HCT116 (cell line): Measurements from ENCODE around the gene TACC3. TPM values are rescaled to one million over a fixed set of nuclear protein-coding genes. Genes with fewer than 3 reads are reported as not detected.

Experiments used
- ATAC-seq: fragments of 200-7000 bp; cut with Tn5 transposase; 2 replicates; pipeline ENCODE4 v1.9.1; 2020; ENCODE audit warnings: mild to moderate bottlenecking, moderate library complexity
- BruUV-seq: library from RNA; stranded (reverse); fragments of 400-500 nt; replicated peaks from 2 replicates; lab custom pipeline; 2021; lab: Mats Ljungman, UMichigan
- CTCF ChIA-PET: fragments of 300-600 bp; sonication (Branson Sonifier 250); formaldehyde crosslinking; loops from one replicate; lab custom pipeline; 2021; ENCODE audit warnings: antibody characterized with exemption; lab: Charles Lee
- POLR2A ChIA-PET: fragments of 300-600, 350-600 bp; sonication (Branson Sonifier 250); formaldehyde crosslinking; loops from one replicate; lab custom pipeline; 2021; ENCODE audit warnings: antibody characterized with exemption; lab: Charles Lee
- RAD21 ChIA-PET, 2 experiments: fragments of 300-600 bp; sonication (Branson Sonifier 250); formaldehyde crosslinking; loops; one replicate each; lab custom pipeline; 2023; ENCODE audit warnings: low total read pairs in 2 of 2; ENCODE audit not compliant: uncharacterized antibody in 2 of 2, unreplicated experiment in 2 of 2, low non-redundant PET in 1 of 2; lab: Charles Lee
- DNase-seq: peaks from one replicate; pipeline ENCODE4 v3.0.0-alpha.2; 2010; ENCODE audit warnings: low read depth, low spot score
- H2AFZ ChIP-seq: fragments of 200-600 bp; shearing (Covaris generic), sonication (generic); 2 replicates; pipeline ENCODE4 v1.6.1; 2017; ENCODE audit warnings: low read depth, mixed run types, mixed read lengths, antibody characterized with exemption, low read length; ENCODE audit not compliant: poor library complexity, severe bottlenecking
- H3K27ac ChIP-seq: 2 replicates; pipeline ENCODE4 v1.5.1; 2012; ENCODE audit warnings: low read depth, low read length
- H3K27me3 ChIP-seq: fragments of 200-600 bp; sonication (generic); 2 replicates; pipeline ENCODE4 v1.6.1; 2016; ENCODE audit warnings: mixed run types, low read length, mixed read lengths; ENCODE audit not compliant: insufficient read depth
- H3K36me3 ChIP-seq, 2 experiments: fragments of 200-500 bp in 1 of 2; fragments of 200-600 bp in 1 of 2; sonication (Bioruptor generic) in 1 of 2; sonication (generic) in 1 of 2; 2 replicates each; pipeline versions ENCODE4 v1.5.1 to v1.6.1; 2014 to 2016; ENCODE audit warnings: low read length in 2 of 2, inconsistent platforms in 1 of 2, mixed read lengths in 1 of 2, mixed run types in 1 of 2; ENCODE audit not compliant: insufficient read depth in 2 of 2, control insufficient read depth in 1 of 2
- H3K4me1 ChIP-seq, 2 experiments: fragments of 200-600 bp in 1 of 2; sonication (generic) in 1 of 2; 2 replicates each; pipeline versions ENCODE4 v1.5.1 to v1.6.1; 2012 to 2017; ENCODE audit warnings: low read length in 2 of 2, inconsistent platforms in 1 of 2, mild to moderate bottlenecking in 1 of 2, mixed read lengths in 1 of 2, mixed run types in 1 of 2, moderate library complexity in 1 of 2; ENCODE audit not compliant: insufficient read depth in 2 of 2, control insufficient read depth in 1 of 2
- H3K4me2 ChIP-seq: fragments of 200-600 bp; sonication (generic); 2 replicates; pipeline ENCODE4 v1.6.1; 2017; ENCODE audit warnings: mixed run types, low read length, mixed read lengths
- H3K4me3 ChIP-seq, 2 experiments: fragments of 200-600 bp in 1 of 2; sonication (generic) in 1 of 2; replicated peaks in 1 of 2; 2 replicates each; pipeline ENCODE4 v1.5.1; 2011 to 2016; ENCODE audit warnings: low read length in 2 of 2, control low read depth in 1 of 2, low read depth in 1 of 2, mild to moderate bottlenecking in 1 of 2, mixed read lengths in 1 of 2, mixed run types in 1 of 2
- H3K79me2 ChIP-seq: fragments of 200-600 bp; sonication (generic); 2 replicates; pipeline ENCODE4 v1.6.1; 2017; ENCODE audit warnings: mild to moderate bottlenecking, mixed run types, low read length, moderate library complexity, mixed read lengths; ENCODE audit not compliant: insufficient read depth
- H3K9ac ChIP-seq: fragments of 200-600 bp; sonication (generic); 2 replicates; pipeline ENCODE4 v1.6.1; 2016; ENCODE audit warnings: low read length, mixed read lengths
- H3K9me2 ChIP-seq: fragments of 200-600 bp; sonication (generic), shearing (Covaris generic); 2 replicates; pipeline ENCODE4 v1.6.1; 2017; ENCODE audit warnings: mixed run types, mild to moderate bottlenecking, moderate library complexity; ENCODE audit not compliant: insufficient read depth
- H3K9me3 ChIP-seq, 2 experiments: fragments of 200-500 bp in 1 of 2; fragments of 200-600 bp in 1 of 2; sonication (Bioruptor generic) in 1 of 2; sonication (generic) in 1 of 2; 2 replicates each; pipeline ENCODE4 v1.6.1; 2014 to 2017; ENCODE audit warnings: low read length in 2 of 2, mixed read lengths in 2 of 2, inconsistent platforms in 1 of 2, low read depth in 1 of 2, mild to moderate bottlenecking in 1 of 2, mixed run types in 1 of 2, moderate library complexity in 1 of 2; ENCODE audit not compliant: control insufficient read depth in 1 of 2, insufficient read depth in 1 of 2
- H4K20me1 ChIP-seq: fragments of 200-600 bp; sonication (generic), shearing (Covaris generic); 2 replicates; pipeline ENCODE4 v1.6.1; 2017; ENCODE audit warnings: mixed run types, mild to moderate bottlenecking, moderate library complexity; ENCODE audit not compliant: insufficient read depth
- ATF3 ChIP-seq: IDR thresholded peaks from 2 replicates; pipeline ENCODE4 v1.6.1; 2012
- CBX3 ChIP-seq: IDR thresholded peaks from 2 replicates; pipeline ENCODE4 v1.6.1; 2012; ENCODE audit warnings: low read depth
- CEBPB ChIP-seq: IDR thresholded peaks from 2 replicates; pipeline ENCODE4 v1.6.1; 2012; ENCODE audit warnings: low read depth
- EGR1 ChIP-seq: IDR thresholded peaks from 2 replicates; pipeline ENCODE4 v1.6.1; 2012; ENCODE audit warnings: low read depth
- ELF1 ChIP-seq: IDR thresholded peaks from 2 replicates; pipeline ENCODE4 v1.6.1; 2012; ENCODE audit warnings: low read depth, borderline replicate concordance
- EZH2phosphoT487 ChIP-seq: fragments of 200-600 bp; IDR thresholded peaks from 2 replicates; pipeline ENCODE4 v1.6.1; 2018; ENCODE audit warnings: antibody characterized with exemption, borderline replicate concordance
- FOSL1 ChIP-seq: IDR thresholded peaks from 2 replicates; pipeline ENCODE4 v1.6.1; 2012; ENCODE audit warnings: low read depth
- POLR2A ChIP-seq: IDR thresholded peaks from 2 replicates; pipeline ENCODE4 v1.7.0; 2011; ENCODE audit warnings: borderline replicate concordance; ENCODE audit not compliant: insufficient read depth, insufficient read length; ENCODE audit errors: extremely low read depth
- REST ChIP-seq: IDR thresholded peaks from 2 replicates; pipeline ENCODE4 v1.6.1; 2012; ENCODE audit warnings: low read depth
- SIN3A ChIP-seq: IDR thresholded peaks from 2 replicates; pipeline ENCODE4 v1.6.1; 2012; ENCODE audit warnings: low read depth
- TCF7L2 ChIP-seq: IDR thresholded peaks from 2 replicates; pipeline ENCODE4 v1.7.0; 2011; ENCODE audit warnings: borderline replicate concordance, inconsistent platforms; ENCODE audit not compliant: insufficient read depth, insufficient read length; ENCODE audit errors: extremely low read depth
- ZBTB33 ChIP-seq: IDR thresholded peaks from 2 replicates; pipeline ENCODE4 v1.6.1; 2011; ENCODE audit warnings: mild to moderate bottlenecking, low read length, moderate library complexity; ENCODE audit not compliant: insufficient replicate concordance; ENCODE audit errors: extremely low read depth
- ZFX ChIP-seq: fragments of 450-650 bp; IDR thresholded peaks from 2 replicates; pipeline ENCODE4 v1.6.1; 2017
- ZNF274 ChIP-seq: fragments of 200-500 bp; sonication (Bioruptor generic); IDR thresholded peaks from 2 replicates; pipeline ENCODE4 v1.6.1; 2014; ENCODE audit warnings: mild to moderate bottlenecking, low read depth, low read length, inconsistent platforms
- intact Hi-C: fragments of 100-400 bp; cut with micrococcal nuclease; formaldehyde crosslinking; loops from 2 replicates; pipeline ENCODE4 v1.10.0; 2022
- total RNA-seq: library from RNA; stranded (reverse); gene quantifications from one replicate; pipeline ENCODE4 v1.2.1, GENCODE V29; 2021; ENCODE audit not compliant: unreplicated experiment

Gene TACC3
- total RNA-seq, 1 experiment from 2014 or later = 106 TPM

GRCh38 chr4:1705732-1706131 is 15.6 kb upstream of the TACC3 start:
- Histone ChIP-seq H4K20me1 (peaks cover 42% of the 10 kb centered on the region; the same call in 1 of the 2 replicates), H3K27me3 (no peaks in the 10 kb centered on the region), H3K36me3 (peaks cover 27 to 64% of the 10 kb centered on the region in 2 experiments), H3K9me2 (no peaks in the 10 kb centered on the region), H3K27ac (no peak overlapping the region), H3K4me1 (peaks cover 5 to 14% of the 10 kb centered on the region in 2 experiments; a peak in 3 of 4 replicates), H3K79me2 (peaks cover 97% of the 10 kb centered on the region), H3K9ac (no peak overlapping the region), H3K9me3 (no peaks in the 10 kb centered on the region), H3K4me2 (no peak overlapping the region), H2AFZ (no peak overlapping the region), H3K4me3 (no peak overlapping the region)
- intact Hi-C loops = no loop called here
- ChIA-PET RAD21 (no interaction called here), CTCF (no interaction called here), POLR2A (no interaction called here)
- DNase-seq = no peak
- no peak for TF ChIP-seq TCF7L2
- no peak for TF ChIP-seq ELF1
- TF ChIP-seq REST = no peak
- TF ChIP-seq POLR2A = no peak
- no peak for ATAC-seq
- no TSS peak for BruUV-seq

- H3K9ac ChIP-seq = no peak overlapping the region
- peaks cover 25 to 62% of the 10 kb centered on the region in 2 experiments for H3K36me3 ChIP-seq
- no TSS peak for BruUV-seq
- peaks cover 97% of the 10 kb centered on the region for H3K79me2 ChIP-seq
- POLR2A ChIA-PET = interaction anchor here (0.6 kb wide), 1 partner anchor 9 kb away, joined by 4 read pairs; no protein-coding TSS in a partner anchor
- intact Hi-C loops = no loop called here
- TF ChIP-seq EGR1 (no peak), CBX3 (no peak), ATF3 (no peak), POLR2A (no peak), TCF7L2 (no peak), CEBPB (no peak), SIN3A (no peak), ZNF274 (no peak), ZBTB33 (no peak), FOSL1 (no peak), EZH2phosphoT487 (no peak), ZFX (no peak)
- no peak overlapping the region for H3K4me2 ChIP-seq
- H3K9me3 ChIP-seq = no peaks in the 10 kb centered on the region
- peaks cover 6 to 19% of the 10 kb centered on the region in 2 experiments; a peak in 3 of 4 replicates for H3K4me1 ChIP-seq
- ATAC-seq (no peak), DNase-seq (no peak)
- H3K27me3 ChIP-seq = no peaks in the 10 kb centered on the region
- CTCF ChIA-PET = no interaction called here
- H2AFZ ChIP-seq = no peak overlapping the region
- H3K27ac ChIP-seq = no peak overlapping the region
- no peak overlapping the region for H3K4me3 ChIP-seq
- RAD21 ChIA-PET = no interaction called here
- H4K20me1 ChIP-seq = peaks cover 42% of the 10 kb centered on the region; the same call in 1 of the 2 replicates
- no peaks in the 10 kb centered on the region for H3K9me2 ChIP-seq
Observed at GRCh38 chr4:1706358-1706757, 15.0 kb upstream of the TACC3 start.
